PC-9 (cell line): ENCODE results near the gene NPW.

Experiments used
- EZH2 ChIP-seq: fragments of 200-600 bp; sonication (generic); IDR thresholded peaks from 2 replicates; pipeline ENCODE4 v1.8.0; 2017; ENCODE audit warnings: antibody characterized with exemption, low read depth
- TF ChIP-seq, protein P1 (sequence below): fragments of 200-600 bp; sonication (generic); conservative IDR thresholded peaks from 2 replicates; pipeline ENCODE4 v1.6.1; 2017; ENCODE audit warnings: mixed run types, antibody characterized with exemption, mild to moderate bottlenecking, moderate library complexity

DNA sequence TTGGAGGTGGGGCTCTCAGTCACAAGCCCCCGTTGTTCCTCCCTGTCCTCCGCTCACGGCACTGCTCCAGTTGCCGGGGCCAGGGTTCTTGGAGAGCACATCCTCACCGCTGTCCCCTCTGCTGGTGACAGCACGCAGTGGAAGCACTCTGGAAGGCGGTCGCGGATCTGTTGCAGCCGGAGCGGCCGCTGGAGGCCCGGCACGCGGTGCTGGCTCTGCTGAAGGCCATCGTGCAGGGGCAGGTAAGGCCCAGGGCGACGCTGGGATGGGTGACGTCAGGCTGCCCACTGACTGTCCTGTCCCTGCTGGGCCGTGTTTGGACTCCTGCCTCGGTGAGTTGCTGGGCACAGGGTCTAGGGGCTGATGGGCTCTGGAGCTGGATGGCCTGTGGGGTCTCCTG is 33.6 kb downstream of the NPW start:
- TF ChIP-seq, protein P1, sequence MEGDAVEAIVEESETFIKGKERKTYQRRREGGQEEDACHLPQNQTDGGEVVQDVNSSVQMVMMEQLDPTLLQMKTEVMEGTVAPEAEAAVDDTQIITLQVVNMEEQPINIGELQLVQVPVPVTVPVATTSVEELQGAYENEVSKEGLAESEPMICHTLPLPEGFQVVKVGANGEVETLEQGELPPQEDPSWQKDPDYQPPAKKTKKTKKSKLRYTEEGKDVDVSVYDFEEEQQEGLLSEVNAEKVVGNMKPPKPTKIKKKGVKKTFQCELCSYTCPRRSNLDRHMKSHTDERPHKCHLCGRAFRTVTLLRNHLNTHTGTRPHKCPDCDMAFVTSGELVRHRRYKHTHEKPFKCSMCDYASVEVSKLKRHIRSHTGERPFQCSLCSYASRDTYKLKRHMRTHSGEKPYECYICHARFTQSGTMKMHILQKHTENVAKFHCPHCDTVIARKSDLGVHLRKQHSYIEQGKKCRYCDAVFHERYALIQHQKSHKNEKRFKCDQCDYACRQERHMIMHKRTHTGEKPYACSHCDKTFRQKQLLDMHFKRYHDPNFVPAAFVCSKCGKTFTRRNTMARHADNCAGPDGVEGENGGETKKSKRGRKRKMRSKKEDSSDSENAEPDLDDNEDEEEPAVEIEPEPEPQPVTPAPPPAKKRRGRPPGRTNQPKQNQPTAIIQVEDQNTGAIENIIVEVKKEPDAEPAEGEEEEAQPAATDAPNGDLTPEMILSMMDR, result no peak
- no peak for TF ChIP-seq EZH2
